GM19463 (cell line): ENCODE results near the gene PACS2.
A peak's percentile ranks its signal among the peaks of the same experiment; 100 is the strongest.
"Not testable (repeated sequence)": the region's sequence is repeated elsewhere in the genome, so short reads cannot be mapped to it uniquely, and the experiment has no call there.

ENCODE experiments used
- ATAC-seq: cut with Tn5 transposase; IDR thresholded peaks from one replicate; pipeline ENCODE4 v1.9.1; 2021; ENCODE audit warnings: mild to moderate bottlenecking, moderate library complexity; ENCODE audit not compliant: unreplicated experiment

PACS2 gene

GRCh38 chr14:105314287-105315200, at the start of gene PACS2:
Gene PACS2, plus strand, starts transcription at chr14:105314748. Its CDS starts 171 bp downstream, at chr14:105314919.
- peak; percentile 70 for ATAC-seq

GRCh38 chr14:105267820-105268548, 46.6 kb upstream of the PACS2 start:
- no peak for ATAC-seq

- no peak for ATAC-seq
Observed at GRCh38 chr14:105268736-105269354, 45.7 kb upstream of the PACS2 start.

- no peak for ATAC-seq
Observed at GRCh38 chr14:105269405-105269804, 45.1 kb upstream of the PACS2 start.

- ATAC-seq = no peak
Observed at GRCh38 chr14:105271224-105271890, 43.2 kb upstream of the PACS2 start.

- ATAC-seq = no peak
Observed at GRCh38 chr14:105272623-105273022, 41.9 kb upstream of the PACS2 start.

GRCh38 chr14:105273062-105273461, 41.5 kb upstream of the PACS2 start:
- no peak for ATAC-seq

GRCh38 chr14:105274637-105275036, 39.9 kb upstream of the PACS2 start:
- ATAC-seq = no peak

- no peak for ATAC-seq
Observed at GRCh38 chr14:105275267-105275946, 39.1 kb upstream of the PACS2 start.

GRCh38 chr14:105277448-105277847, 37.1 kb upstream of the PACS2 start:
- not testable (repeated sequence) for ATAC-seq

- ATAC-seq = no peak
Observed at GRCh38 chr14:105279642-105280361, 34.7 kb upstream of the PACS2 start.

GRCh38 chr14:105280525-105280924, 34.0 kb upstream of the PACS2 start:
- ATAC-seq = no peak

GRCh38 chr14:105281371-105282097, 33.0 kb upstream of the PACS2 start:
- ATAC-seq = no peak

GRCh38 chr14:105282098-105282725, 32.3 kb upstream of the PACS2 start:
- no peak for ATAC-seq

- ATAC-seq = no peak
Observed at GRCh38 chr14:105283028-105283427, 31.5 kb upstream of the PACS2 start.

- ATAC-seq = no peak
Observed at GRCh38 chr14:105283899-105284298, 30.6 kb upstream of the PACS2 start.

GRCh38 chr14:105285174-105285573, 29.4 kb upstream of the PACS2 start:
- no peak for ATAC-seq

GRCh38 chr14:105286759-105287144, 27.8 kb upstream of the PACS2 start:
- no peak for ATAC-seq
